Left renal pelvis (tissue), 4 donors: ENCODE results near the gene MAMDC2. TPM values are rescaled to one million over a fixed set of nuclear protein-coding genes. Genes with fewer than 3 reads are reported as not detected.

Source experiments
- DNase-seq, 4 donors: peaks; one replicate each; pipeline ENCODE4 v3.0.0-alpha.2; 2013; ENCODE audit warnings: low read depth in 4 of 4, low spot score in 3 of 4
- polyA plus RNA-seq, 4 donors: library from polyadenylated mRNA; unstranded; fragments of 120-200 nt; gene quantifications; one replicate each; pipeline ENCODE4 v1.2.1, GENCODE V29; 2013; ENCODE audit not compliant: insufficient read length in 4 of 4

MAMDC2 gene
- polyA plus RNA-seq, 4 donors, result 6.9 to 9.1 (median 8.0) TPM

DNA sequence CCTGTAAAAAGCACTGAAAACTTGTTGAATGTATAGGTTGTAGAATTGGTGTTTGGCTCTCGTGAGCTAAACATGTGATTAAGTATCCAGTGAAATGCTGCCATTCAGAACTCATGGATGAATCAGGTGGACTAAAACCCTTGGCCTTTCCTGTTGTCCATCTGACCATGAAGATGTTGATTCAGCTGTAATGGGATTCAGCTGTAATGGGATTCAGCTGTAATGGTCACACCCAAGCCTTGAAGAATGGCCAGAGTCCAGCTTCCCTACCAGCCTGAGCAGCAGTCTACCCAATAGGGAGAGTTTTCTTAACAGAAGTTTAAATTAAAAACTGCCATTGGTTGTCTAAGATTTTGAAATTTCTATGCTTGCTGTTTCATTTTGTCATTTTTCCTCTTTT lies 18.1 kb downstream of the MAMDC2 start:
- DNase-seq, result no peak

DNA sequence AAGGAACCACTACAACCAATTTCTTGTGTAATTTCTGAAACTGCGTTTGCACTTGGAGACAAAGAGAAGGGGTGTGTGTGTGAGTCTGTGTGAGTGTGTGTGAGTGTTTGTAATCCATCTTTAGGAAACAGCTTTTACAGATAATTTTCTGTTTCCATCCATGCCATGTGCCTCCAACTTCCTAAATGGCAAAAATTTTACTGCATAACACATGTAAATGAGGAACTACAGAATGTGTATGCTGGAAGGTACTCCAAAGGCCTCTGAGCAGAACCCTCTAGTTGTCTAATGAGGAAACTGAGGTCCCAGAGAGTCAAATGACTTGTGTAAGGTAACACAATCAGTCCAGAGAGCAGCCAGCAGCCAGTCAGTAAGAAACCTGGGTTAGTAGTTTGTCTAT lies 20.8 kb downstream of the MAMDC2 start:
- DNase-seq, result no peak

DNA sequence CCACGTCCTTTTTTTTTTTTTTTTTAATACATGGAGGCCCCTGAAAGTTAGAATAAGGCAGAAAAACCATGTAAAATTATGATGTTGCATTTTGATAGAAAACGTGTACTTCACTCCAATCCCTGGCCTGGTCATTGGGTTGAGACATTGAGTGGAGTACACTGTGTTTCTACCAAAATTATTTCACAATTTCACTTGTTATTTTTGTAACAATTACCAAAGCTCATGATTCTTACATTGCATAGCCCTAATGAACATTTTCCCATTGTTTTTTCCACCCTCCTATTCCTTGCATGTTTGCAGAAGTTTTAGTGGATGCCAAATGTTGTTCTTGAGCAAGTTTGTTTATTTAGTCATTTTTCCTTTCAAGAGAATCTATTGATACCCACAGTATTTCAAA lies 21.9 kb downstream of the MAMDC2 start:
- DNase-seq, result no peak

DNA sequence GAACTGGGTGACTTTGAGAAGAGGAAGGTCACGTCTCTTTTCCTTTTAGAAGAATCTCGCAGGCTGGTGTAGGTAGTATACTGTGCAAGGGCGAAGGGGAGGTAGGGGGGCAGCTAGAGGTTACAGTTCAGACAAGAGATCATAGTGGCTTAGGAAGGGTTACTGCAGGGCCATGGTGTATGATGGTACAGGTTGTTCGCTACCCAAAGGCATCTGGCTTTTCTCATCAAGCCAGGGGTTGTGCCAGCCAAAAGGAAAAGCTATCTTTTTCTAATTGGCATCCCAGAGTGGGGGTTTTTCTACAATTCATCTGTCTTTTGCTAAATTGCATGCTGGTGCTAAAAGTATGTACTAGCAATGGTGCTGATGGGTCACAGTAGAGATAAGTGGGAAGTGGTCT lies 22.8 kb downstream of the MAMDC2 start:
- DNase-seq, result no peak

DNA sequence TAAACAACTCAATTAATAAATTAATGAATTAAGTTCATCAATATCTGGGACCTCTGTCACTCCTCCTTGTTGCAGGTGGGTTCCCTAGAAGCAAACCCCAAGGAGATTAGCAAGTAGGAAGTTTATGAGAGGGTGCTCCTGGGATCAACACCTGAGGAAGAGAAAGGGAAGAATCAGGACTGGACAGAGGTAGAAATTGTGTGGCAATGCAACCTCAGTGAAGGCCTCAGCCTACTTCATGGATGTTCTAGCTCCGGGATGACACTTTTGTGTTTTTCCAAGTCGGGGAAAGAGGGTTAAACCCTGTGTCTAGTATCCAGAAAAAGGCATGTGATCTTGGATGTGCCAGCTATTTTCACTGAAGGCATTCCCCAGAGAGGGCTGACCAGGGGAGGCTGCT lies 23.2 kb downstream of the MAMDC2 start:
- no peak for DNase-seq

DNA sequence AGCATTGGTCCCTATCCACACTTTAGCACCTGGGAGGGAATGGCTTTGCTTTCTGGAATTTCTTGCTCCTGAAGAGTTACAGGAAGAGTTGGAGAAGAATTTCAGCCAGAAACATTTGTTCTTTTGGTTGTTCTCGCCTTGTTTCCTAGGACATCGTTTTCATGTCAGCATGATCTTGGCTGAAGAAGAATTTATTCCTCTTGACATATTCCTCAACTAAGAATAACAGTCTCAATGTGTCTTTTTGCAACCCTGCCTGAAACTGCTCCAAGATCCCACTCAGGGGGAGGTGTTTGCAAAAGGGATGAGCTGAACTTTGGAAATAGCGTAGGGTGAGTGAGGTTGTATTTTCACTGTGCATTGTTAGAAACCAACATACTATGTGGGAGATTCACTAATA lies 26.1 kb downstream of the MAMDC2 start:
- no peak for DNase-seq

DNA sequence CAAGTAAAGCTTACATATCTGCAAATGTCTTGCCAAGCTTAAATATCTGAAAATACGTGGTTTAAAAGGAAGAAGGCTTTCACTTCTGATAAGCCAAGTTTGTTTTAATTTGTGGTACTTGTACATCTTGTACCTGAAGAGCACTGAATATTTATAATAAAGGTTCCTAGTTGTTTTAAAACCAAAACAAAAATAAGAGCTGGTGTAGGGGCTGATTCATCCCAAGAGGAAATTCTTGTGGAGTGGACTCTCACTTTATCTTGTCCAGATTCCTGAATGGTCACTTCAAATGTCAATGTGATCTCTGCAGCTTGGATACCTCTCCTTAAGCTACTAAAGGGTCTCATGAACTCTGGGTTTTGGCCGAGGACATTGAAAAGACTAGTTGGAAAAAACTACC lies 29.5 kb downstream of the MAMDC2 start:
- no peak for DNase-seq

DNA sequence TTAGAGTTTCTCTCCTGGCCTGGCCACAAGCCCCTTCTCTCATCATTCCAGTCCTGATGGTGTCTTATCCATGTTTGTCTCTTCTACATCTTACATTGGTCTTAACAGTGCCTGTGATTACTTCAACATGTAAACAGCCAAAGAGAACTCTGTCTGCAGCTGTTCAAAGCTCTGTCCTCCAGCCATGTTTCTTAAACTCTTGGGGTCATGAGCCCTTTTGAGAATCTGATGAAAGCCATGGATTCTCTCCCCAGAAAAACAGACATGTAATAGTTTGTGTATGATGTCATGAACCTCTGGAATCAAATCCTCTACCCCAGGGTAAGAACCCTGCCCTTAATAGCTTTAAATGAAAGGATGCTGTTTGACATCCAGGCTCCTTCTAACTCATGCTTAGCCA lies 30.1 kb downstream of the MAMDC2 start:
- no peak for DNase-seq

DNA sequence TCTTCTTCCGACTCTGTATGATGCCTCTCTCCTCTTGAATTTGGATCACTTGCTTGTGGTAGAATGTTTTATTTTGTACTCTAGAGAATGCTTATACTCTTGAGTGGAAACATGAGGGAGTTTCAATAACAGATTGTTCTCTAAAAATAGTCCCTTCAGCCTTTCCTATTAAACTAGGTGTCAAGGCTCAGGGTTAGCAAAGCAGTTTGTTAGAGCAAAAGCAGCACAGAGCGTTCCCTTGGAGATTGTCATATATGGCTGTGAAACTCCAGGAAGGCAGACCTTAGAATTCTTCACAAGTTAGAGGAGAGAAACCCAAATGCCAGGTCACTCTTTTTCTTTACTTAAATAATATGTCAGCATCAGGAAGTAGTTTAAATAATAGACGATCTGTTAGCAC lies 33.0 kb downstream of the MAMDC2 start:
- DNase-seq, result no peak

DNA sequence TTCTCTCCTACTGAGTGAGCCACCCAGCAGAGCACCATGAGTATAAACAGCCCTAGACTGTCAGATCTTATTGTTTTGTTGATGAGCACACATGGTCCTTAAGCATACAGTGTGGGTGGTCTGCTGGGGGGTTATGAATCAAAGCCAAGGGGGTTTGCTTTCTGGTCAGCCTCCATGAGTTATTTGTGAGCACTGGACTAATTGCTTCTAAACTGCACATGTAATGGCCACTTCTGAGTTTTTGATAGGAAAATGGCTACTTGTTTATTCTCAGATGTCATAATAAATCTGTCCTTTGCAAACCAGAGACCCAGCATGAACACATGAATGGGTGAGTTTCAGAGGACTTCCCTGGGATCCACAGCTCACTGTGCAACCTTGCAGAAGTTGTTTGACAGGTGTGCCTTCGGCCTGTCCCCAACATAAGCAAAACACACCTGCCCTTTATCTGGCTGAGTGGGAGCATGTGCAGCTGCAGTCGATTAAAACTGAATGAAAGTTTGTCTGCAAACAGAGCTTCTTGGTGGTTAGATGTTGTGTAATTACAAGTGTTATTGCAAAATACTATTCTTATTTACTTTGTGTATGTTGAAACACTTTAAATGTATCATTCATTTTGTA lies 35.9 kb downstream of the MAMDC2 start:
- DNase-seq, result no peak

DNA sequence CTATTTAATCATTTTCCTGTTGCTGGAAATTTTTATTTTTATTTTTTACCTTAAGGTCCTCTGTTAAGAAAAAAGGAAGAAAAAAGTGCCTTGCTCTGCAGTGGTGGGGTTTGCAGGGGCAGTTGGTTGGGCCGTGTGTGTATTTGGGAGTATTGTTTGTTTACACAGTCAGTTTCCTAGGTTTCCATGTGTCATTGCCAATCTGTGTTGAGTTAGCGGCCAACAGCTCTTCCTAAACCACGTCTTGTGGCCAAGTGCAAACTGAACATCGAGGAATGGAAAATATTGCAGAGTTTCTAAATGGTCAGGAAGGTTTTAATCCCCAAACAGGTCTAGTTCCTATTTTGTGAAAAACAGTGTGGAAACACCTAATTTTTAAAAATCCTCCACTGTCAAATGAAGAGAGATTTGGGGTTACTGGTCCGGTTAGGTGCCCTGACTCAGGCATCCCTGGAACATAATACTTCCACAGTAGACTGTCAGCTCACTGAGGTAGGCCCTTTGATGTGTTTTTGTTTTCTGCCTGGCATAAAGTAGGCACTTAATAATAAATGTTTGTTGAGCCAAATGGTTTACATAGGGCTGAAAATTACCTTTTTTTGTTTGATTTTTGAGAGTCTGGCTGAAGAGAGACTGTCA lies 37.0 kb downstream of the MAMDC2 start:
- no peak for DNase-seq

DNA sequence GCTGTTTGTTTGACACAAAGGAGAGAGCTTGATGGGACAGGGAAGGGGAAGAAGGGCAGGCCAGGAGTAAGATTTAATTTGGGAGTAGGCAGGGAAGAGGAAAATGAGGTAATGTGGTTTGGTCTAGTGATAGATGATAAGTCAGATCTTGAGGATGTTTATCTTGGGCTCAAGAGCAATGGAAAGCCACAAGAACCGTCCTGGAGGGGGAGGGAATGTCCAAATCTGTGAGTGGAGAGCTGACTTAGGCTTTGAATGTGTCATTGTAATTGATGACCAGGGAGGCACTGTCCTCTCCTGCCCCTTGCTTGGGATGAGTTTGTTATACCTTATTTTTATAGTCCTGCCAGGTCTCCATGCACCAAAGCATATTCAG lies 37.5 kb downstream of the MAMDC2 start:
- no peak for DNase-seq

DNA sequence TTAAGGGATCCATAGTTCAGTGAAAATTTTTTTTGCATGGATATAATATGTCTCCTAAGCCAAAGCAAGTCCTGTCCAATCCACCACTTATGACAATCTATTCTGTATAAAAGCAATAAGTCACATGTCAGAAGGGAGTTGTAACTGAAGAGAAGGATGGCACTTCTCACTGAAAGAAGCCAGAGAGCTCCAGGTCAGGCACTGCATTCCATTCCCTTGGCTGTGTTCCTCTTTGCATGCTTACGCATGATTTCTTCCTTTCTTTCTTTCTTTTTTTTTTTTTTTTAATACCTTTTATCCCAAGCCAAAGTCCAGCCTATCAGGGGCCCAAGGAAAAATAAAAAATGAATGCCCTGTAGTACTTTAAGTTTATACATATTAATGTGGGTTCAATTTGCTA lies 39.8 kb downstream of the MAMDC2 start:
- DNase-seq, result no peak

DNA sequence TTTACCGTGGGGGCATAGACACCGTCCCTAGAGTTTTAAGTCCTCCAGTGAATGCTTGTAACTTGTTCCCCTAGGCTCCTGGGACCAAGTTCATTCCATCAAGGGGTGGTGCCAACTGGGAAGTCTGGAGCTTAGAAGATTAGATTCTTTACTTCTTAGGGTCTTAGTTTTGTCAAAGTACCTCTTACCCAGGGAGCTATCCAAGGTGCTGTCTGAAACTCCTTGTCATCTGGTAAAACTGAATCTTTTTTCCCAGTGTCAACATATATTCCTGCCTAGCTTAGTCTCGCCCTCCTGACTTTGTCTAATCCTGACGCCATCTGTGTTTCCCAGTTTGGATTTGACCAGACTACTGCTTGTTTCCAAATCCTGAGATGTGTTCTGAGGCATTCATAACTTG lies 41.6 kb downstream of the MAMDC2 start:
- peak; percentile 7 to 30 (median 19) for DNase-seq

DNA sequence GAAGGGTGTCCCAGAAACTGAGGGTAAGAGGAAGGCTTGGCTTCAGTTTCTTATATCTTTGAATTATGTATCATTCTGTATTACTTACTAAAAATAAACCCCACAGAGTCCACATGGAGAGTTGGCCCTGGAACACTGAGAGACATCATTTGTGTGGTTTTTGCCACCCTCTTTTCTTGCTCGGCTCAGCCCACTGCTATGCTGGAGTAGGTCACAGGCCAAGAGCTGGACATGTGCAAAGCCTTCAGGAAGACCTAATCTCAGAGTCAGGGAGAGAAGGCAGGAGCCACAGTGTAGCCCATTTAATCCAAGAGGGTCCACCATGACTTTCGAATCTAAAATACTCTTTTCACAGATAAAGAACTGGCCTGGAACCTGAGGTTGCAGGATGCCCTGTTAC lies 47.5 kb downstream of the MAMDC2 start:
- no peak for DNase-seq

DNA sequence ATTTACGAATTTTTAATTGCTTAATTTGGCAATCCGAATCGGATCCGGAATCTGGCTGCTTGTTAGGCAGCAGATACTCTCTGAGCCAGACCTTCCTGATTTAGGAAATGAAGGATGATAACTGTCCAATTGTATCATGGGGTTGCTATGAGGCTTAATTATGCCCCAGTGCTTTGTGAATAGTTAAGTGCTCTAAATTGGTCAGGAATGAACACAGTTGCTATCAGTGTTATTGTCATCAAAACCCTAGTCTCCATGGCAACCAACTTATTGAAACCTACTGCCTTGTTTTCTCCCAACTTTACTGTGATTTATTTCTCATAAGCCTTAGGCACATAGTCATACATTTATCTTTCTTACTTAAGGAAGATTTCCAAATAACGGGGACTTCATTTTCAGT lies 47.9 kb downstream of the MAMDC2 start:
- DNase-seq, result no peak

DNA sequence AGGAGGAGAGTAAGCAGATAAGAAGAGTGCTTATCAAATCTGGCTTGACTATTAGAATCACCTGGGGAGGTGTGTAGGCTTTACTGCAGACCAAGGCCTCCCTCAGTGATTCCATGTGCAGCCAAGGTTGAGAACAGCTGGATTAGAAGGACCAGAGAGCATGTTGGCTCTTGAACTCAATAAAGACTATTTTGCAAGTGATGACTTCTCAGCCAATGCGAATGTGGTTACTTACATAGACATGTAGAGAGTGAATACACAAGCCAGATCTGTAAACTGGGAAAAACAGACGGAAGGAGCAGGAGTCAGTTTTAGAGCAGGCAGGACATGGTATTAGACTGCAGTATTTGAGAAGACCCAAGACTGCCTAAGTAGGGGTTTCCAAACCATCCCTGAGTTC lies 48.5 kb downstream of the MAMDC2 start:
- DNase-seq, result no peak

DNA sequence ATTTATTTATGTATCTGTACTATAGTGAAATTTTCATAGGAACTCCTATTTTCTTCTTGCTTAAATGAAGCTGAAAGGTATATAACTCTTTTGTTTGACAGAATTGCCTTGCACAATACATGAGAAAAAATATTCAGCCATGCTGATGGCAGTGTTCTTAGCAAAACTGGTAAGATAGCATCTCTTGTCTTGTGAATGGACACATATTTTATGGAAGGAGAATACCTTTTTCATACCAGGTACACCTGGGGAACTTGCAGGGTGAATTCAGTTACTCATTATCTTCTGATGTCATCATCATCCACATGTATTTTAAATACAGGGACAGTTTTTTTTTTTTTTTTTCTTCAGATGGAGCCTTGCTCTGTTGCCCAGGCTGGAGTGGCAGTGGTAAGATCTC lies 49.4 kb downstream of the MAMDC2 start:
- no peak for DNase-seq

DNA sequence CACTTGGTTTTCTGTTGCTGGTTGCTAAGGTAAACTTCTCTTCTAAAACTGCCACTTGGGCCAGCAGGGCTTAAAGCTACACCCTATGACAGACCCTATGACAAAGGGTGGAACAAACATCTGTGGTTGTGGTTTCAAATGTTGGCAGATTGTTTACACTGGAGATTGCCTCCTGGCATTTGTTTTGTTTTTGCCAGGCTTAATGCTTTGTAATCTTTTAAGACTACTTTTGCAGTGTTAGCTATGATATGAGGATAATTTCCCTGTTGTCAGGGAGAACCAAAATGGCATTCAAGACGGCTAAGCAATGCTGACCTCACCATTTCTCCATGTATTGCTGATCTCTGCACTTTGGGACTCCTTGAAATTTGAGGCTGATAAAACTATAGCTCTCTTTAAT lies 50.3 kb downstream of the MAMDC2 start:
- DNase-seq, result no peak

DNA sequence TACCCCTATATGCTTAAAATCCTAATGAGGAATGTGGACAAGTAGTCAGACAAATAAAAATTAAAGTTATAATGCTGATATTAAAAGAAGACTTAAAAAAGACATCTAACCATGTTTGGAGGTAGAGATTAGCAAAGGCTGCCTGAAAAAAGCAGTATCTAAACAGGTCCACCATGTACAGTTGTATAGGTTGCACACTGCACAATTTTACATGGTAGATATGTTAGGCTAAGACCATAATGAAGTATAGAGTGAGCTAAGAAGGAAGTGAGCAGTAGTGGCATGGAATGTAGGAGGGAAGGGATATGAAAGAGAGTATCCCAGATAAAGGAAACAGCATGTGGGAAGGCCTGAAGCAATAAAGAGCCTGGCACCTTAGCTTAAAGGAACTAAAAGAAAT lies 51.1 kb downstream of the MAMDC2 start:
- DNase-seq, result no peak

DNA sequence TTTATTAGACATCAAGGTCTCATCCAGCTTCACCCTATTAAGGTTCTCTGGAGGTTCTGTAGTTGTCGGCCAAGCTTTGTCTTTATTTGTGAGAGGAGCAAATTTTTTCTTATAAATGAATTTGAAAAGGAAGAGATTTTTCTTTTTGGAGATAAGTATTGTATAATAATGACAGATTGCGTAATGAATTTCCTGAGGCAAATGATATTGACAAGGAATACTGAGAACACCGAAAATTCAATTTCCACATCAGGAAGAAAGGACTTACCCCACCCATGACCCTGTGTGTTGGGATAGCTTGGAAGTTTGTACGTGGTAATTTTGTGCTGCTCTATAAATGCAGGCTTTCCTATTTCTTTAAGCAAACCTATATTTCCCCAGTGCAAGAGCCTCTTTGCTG lies 53.5 kb downstream of the MAMDC2 start:
- no peak for DNase-seq

DNA sequence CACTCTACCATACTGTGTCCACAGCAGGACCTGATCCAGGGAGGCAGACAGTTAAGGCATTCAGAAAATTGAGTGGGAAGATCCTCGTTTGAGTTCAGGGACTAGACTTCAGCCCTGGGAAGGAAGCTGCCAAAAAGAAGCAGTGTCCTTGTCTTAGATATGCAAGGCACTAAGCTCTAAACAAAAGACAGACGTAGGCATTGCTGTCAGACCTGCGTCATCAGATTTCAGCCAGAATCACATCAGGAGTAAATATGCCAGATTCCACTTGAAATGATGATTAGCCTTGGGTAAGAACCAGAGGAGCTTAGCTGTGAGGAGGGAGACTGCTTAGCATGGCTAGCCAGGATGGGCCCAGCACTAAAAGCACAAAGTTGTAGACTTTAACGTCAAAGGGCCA lies 56.7 kb downstream of the MAMDC2 start:
- no peak for DNase-seq

DNA sequence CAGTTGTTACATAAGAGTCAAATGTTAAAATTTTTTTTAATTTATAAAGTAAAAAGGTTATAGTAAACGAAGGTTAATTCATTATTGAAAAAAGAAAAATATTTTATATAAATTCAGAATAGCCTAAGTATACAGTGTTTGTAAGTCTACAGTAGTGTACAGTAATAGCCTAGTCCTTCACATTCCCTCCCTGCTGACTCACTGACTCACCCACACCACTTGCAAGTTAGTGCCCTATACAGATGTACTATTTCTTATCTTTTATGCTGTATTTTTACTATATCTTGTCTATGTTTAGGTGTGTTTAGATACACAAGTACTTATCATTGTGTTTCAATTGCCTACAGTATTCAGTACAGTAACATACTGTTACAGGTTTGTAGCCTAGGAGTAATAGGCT lies 57.6 kb downstream of the MAMDC2 start:
- DNase-seq, result no peak
